Stimulated activated CD4-positive, alpha-beta T cell treated with anti-CD3 and anti-CD28 coated beads, Interleukin-2, amount 100 ng/mL, for 4 hours (primary cell): ENCODE measurements around the gene PDZRN3.

ENCODE experiments used
- DNase-seq: peaks from one replicate; pipeline ENCODE4 v3.0.0-alpha.2; 2020; ENCODE audit warnings: low read depth

PDZRN3 gene

GRCh38 chr3:73520931-73521461 lies 103.7 kb downstream of the PDZRN3 start:
- no peak for DNase-seq

GRCh38 chr3:73516631-73517030 lies 108.1 kb downstream of the PDZRN3 start:
- no peak for DNase-seq

- DNase-seq: no peak
These were observed 111.5 kb downstream of the PDZRN3 start for GRCh38 chr3:73513260-73513659.

GRCh38 chr3:73511571-73512525 lies 112.9 kb downstream of the PDZRN3 start:
- DNase-seq: no peak

- no peak for DNase-seq
These were observed 114.0 kb downstream of the PDZRN3 start for GRCh38 chr3:73510784-73511183.

GRCh38 chr3:73510334-73510733 lies 114.4 kb downstream of the PDZRN3 start:
- no peak for DNase-seq

GRCh38 chr3:73509816-73510215 lies 114.9 kb downstream of the PDZRN3 start:
- DNase-seq: no peak

- DNase-seq: no peak
These were observed 115.7 kb downstream of the PDZRN3 start for GRCh38 chr3:73509066-73509465.

GRCh38 chr3:73508330-73508954 lies 116.3 kb downstream of the PDZRN3 start:
- DNase-seq: no peak

- no peak for DNase-seq
These were observed 119.9 kb downstream of the PDZRN3 start for GRCh38 chr3:73504852-73505251.

GRCh38 chr3:73504239-73504638 lies 120.5 kb downstream of the PDZRN3 start:
- DNase-seq: no peak

- no peak for DNase-seq
These were observed 121.0 kb downstream of the PDZRN3 start for GRCh38 chr3:73503781-73504180.

GRCh38 chr3:73502609-73503583 lies 121.8 kb downstream of the PDZRN3 start:
- DNase-seq: peak; percentile 15

GRCh38 chr3:73500321-73500720 lies 124.4 kb downstream of the PDZRN3 start:
- DNase-seq: no peak

- DNase-seq: no peak
These were observed 125.0 kb downstream of the PDZRN3 start for GRCh38 chr3:73499787-73500186.

- no peak for DNase-seq
These were observed 125.7 kb downstream of the PDZRN3 start for GRCh38 chr3:73498764-73499622.

- no peak for DNase-seq
These were observed 126.9 kb downstream of the PDZRN3 start for GRCh38 chr3:73497646-73498406.

GRCh38 chr3:73493543-73494308 lies 131.0 kb downstream of the PDZRN3 start:
- no peak for DNase-seq

- DNase-seq: no peak
These were observed 132.6 kb downstream of the PDZRN3 start for GRCh38 chr3:73492186-73492585.
